ENCODE data around the gene IQCH. TPM values are rescaled to one million over a fixed set of nuclear protein-coding genes. Genes with fewer than 3 reads are reported as not detected.

The IQCH gene
- total RNA-seq, 4 donors from 2014 or later = 1.1 to 1.6 (median 1.3) TPM; not detected in 1

GRCh38 chr15:67505675-67506572 is 251.3 kb downstream of the IQCH start:
- no peak for DNase-seq (ENCODE audit: low spot score)
- TF ChIP-seq CTCF (IDR thresholded peaks at IDR 0.05) = no peak
- no peak for ATAC-seq (ENCODE audit: low FRiP score)

- no peak for TF ChIP-seq CTCF (IDR thresholded peaks at IDR 0.05)
- ATAC-seq (ENCODE audit: low FRiP score) = no peak
Measured at GRCh38 chr15:67506775-67507747, 252.5 kb downstream of the IQCH start.

GRCh38 chr15:67508407-67508806 is 253.8 kb downstream of the IQCH start:
- DNase-seq (ENCODE audit: low spot score) (no peak), ATAC-seq (ENCODE audit: low FRiP score) (no peak)
- no peak for TF ChIP-seq CTCF (IDR thresholded peaks at IDR 0.05)

More at GRCh38 chr15:67506775-67507747, 252.5 kb downstream of the IQCH start:
- no peak for DNase-seq (ENCODE audit: low spot score)

GRCh38 chr15:67509918-67510317 is 255.3 kb downstream of the IQCH start:
- DNase-seq (ENCODE audit: low spot score) (no peak), ATAC-seq (ENCODE audit: low FRiP score) (no peak)
- no peak for TF ChIP-seq CTCF (IDR thresholded peaks at IDR 0.05)

- no peak for ATAC-seq (ENCODE audit: low FRiP score)
- DNase-seq (ENCODE audit: low spot score) = no peak
- TF ChIP-seq CTCF (IDR thresholded peaks at IDR 0.05) = no peak
Measured at GRCh38 chr15:67510597-67511190, 256.1 kb downstream of the IQCH start.

- no peak for DNase-seq (ENCODE audit: low spot score)
- no peak for TF ChIP-seq CTCF (IDR thresholded peaks at IDR 0.05)
- no peak for ATAC-seq (ENCODE audit: low FRiP score)
Measured at GRCh38 chr15:67511606-67512005, 257.0 kb downstream of the IQCH start.

All from omental fat pad (tissue), 4 donors.